Spleen (tissue), 7 donors: ENCODE measurements around the gene C16orf86.

Experiments used
- CTCF ChIP-seq, 11 experiments: fragments of 200-600 bp in 7 of 11; fragments of 450-650 bp in 4 of 11; sonication (generic) in 4 of 11; IDR thresholded peaks in 8 of 11; conservative IDR thresholded peaks in 3 of 11; 1 replicate in 7 of 11; 2 replicates in 4 of 11; pipeline versions ENCODE4 v1.4.0 to v1.8.0; 2016 to 2021; ENCODE audit warnings: antibody characterized with exemption in 11 of 11, inconsistent platforms in 4 of 11, mild to moderate bottlenecking in 1 of 11
- POLR2A ChIP-seq, 3 donors: fragments of 450-650 bp; IDR thresholded peaks; one replicate each; pipeline ENCODE4 v1.5.1; 2017; ENCODE audit warnings: antibody characterized with exemption in 3 of 3, mild to moderate bottlenecking in 1 of 3
- POLR2AphosphoS5 ChIP-seq, 3 donors: sonication (generic); formaldehyde crosslinking; IDR thresholded peaks; one replicate each; pipeline ENCODE4 v1.5.1; 2017; ENCODE audit warnings: antibody characterized with exemption in 3 of 3
- donor health status: DM: no; HTN: no; CAD: no; lungs with moderate emphysema.
- donor health status: DM: no; HTN: no; CAD: no.
- donor health status: DM: no; HTN: no; CAD: no.

DNA sequence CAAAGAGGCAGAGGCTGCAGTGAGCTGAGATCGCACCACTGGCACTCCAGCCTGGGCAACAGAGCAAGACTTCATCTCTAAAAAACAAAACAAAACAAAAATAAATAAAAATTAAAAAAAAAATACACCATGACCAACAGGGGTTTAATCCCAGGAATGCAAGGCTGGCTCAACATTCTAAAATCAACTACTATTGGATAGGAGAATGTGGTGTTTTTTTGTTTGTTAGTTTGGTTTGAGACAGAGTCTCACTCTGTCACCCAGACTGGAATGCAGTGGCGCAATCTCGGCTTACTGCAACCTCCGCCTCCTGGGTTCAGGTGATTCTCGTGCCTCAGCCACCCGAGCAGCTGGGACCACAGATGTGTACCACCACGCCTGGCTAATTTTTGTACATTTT is 32.7 kb downstream of the C16orf86 start:
- TF ChIP-seq POLR2A (IDR thresholded peaks at IDR 0.05) (no peak), POLR2AphosphoS5 (IDR thresholded peaks at IDR 0.05) (no peak), CTCF (IDR thresholded peaks at IDR 0.05 in 8 of 11, conservative IDR thresholded peaks at IDR 0.05 in 3 of 11) (no peak)
